KMS-11 (cell line): ENCODE measurements around the gene TP53TG3D.
"Not testable (repeated sequence)": the region's sequence is repeated elsewhere in the genome, so short reads cannot be mapped to it uniquely, and the experiment has no call there.

Source experiments
- H2AFZ ChIP-seq: fragments of 200-600 bp; sonication (generic); 2 replicates; pipeline ENCODE4 v1.6.1; 2016; ENCODE audit warnings: antibody characterized with exemption, mixed run types, low read depth
- H3K27ac ChIP-seq: fragments of 200-600 bp; sonication (generic); 2 replicates; pipeline ENCODE4 v1.6.1; 2016; ENCODE audit warnings: mild to moderate bottlenecking, mixed run types
- H3K27me3 ChIP-seq: fragments of 200-600 bp; sonication (generic); 2 replicates; pipeline ENCODE4 v1.6.1; 2017; ENCODE audit warnings: mild to moderate bottlenecking, low read depth, mixed run types, moderate library complexity; ENCODE audit not compliant: insufficient read depth
- H3K36me3 ChIP-seq: fragments of 200-600 bp; sonication (generic); 2 replicates; pipeline ENCODE4 v1.6.1; 2017; ENCODE audit warnings: mild to moderate bottlenecking, mixed run types; ENCODE audit not compliant: insufficient read depth
- H3K4me1 ChIP-seq: fragments of 200-600 bp; sonication (generic); 2 replicates; pipeline ENCODE4 v1.6.1; 2016; ENCODE audit warnings: mild to moderate bottlenecking, low read depth, mixed run types; ENCODE audit not compliant: poor library complexity, severe bottlenecking
- H3K4me2 ChIP-seq: fragments of 200-600 bp; sonication (generic); 2 replicates; pipeline ENCODE4 v1.7.0; 2016; ENCODE audit warnings: mild to moderate bottlenecking, mixed run types
- H3K4me3 ChIP-seq: fragments of 200-600 bp; sonication (generic); IDR thresholded peaks from 2 replicates; pipeline ENCODE4 v1.6.1; 2017; ENCODE audit warnings: low read depth, low read length, mixed read lengths; ENCODE audit not compliant: insufficient read depth
- H3K79me2 ChIP-seq: fragments of 200-600 bp; sonication (generic); 2 replicates; pipeline ENCODE4 v1.6.1; 2016; ENCODE audit warnings: low read depth, mixed run types; ENCODE audit not compliant: insufficient read depth
- H3K9ac ChIP-seq: fragments of 200-600 bp; sonication (generic); 2 replicates; pipeline ENCODE4 v1.6.1; 2016; ENCODE audit warnings: mild to moderate bottlenecking, mixed run types
- H4K20me1 ChIP-seq: fragments of 200-600 bp; sonication (generic); 2 replicates; pipeline ENCODE4 v1.6.1; 2016; ENCODE audit warnings: mild to moderate bottlenecking, mixed run types; ENCODE audit not compliant: insufficient read depth

TP53TG3D gene, protein sequence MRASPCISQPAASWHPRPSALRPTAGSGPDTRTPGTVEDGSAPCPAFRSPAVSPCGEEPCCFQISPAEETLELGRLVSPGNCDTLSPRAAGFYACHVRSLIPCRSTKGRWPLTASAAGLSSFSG

DNA sequence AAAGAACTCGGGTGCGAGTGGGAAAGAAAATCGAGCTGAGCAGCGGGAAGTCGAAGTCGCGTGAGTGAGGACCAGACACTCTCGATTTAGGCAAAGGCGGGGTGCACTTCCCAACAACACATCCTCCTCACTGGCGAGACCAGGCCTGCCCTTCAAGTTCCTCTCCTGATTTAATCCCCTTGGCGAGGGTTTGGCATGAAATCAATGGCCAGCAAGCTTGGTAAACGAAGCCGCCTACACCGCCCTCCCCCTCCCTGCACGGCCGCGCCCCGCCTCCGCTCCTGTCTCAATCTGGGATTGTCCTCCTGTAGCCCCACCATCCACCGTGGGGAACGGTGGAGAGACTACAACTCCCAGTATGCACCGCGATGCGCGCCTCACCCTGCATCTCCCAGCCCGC lies at the start of gene TP53TG3D:
Gene TP53TG3D (plus strand): TSS at position 301 of the 400 bp plus-strand sequence. CDS start 68 bp downstream, at position 369.
- not testable (repeated sequence) for H3K4me3 ChIP-seq, H3K27me3 ChIP-seq, H3K36me3 ChIP-seq, H4K20me1 ChIP-seq, H2AFZ ChIP-seq, H3K79me2 ChIP-seq, H3K9ac ChIP-seq, H3K27ac ChIP-seq, H3K4me2 ChIP-seq, H3K4me1 ChIP-seq

- not testable (repeated sequence) for H2AFZ ChIP-seq, H3K4me1 ChIP-seq, H3K27me3 ChIP-seq, H3K9ac ChIP-seq, H3K27ac ChIP-seq, H4K20me1 ChIP-seq, H3K79me2 ChIP-seq, H3K4me3 ChIP-seq, H3K4me2 ChIP-seq, H3K36me3 ChIP-seq
Measured at GRCh38 chr16:32253507-32253906, 421 bp downstream of the TP53TG3D start.

- H3K4me2 ChIP-seq, H3K79me2 ChIP-seq, H3K9ac ChIP-seq, H3K4me3 ChIP-seq, H3K36me3 ChIP-seq, H2AFZ ChIP-seq, H3K27me3 ChIP-seq, H4K20me1 ChIP-seq, H3K4me1 ChIP-seq, H3K27ac ChIP-seq: not testable (repeated sequence)
Measured at GRCh38 chr16:32261526-32261925, 8.4 kb downstream of the TP53TG3D start.

DNA sequence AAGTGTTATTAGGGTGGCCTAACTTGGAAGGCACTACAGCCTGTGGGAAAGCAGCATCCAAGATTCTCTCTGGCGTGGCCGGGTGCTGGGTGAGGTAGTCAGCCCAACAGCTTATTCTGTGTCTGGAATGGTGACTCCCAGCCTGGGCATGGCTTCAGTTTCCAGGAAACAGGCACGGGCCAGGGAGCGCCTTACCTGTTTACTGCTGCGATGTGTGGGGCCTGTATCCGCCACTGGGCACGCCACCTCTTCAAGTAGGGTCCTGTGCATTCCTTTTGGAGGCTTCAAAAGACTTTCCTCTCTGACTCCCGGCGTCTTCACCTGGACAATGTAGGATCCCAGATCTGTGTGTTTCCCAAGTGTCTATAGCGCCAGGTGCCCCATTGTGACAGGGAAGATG lies 10.5 kb downstream of the TP53TG3D start:
- not testable (repeated sequence) for H4K20me1 ChIP-seq, H3K27ac ChIP-seq, H3K27me3 ChIP-seq, H3K4me3 ChIP-seq, H3K9ac ChIP-seq, H3K4me2 ChIP-seq, H3K36me3 ChIP-seq, H3K79me2 ChIP-seq, H2AFZ ChIP-seq, H3K4me1 ChIP-seq

DNA sequence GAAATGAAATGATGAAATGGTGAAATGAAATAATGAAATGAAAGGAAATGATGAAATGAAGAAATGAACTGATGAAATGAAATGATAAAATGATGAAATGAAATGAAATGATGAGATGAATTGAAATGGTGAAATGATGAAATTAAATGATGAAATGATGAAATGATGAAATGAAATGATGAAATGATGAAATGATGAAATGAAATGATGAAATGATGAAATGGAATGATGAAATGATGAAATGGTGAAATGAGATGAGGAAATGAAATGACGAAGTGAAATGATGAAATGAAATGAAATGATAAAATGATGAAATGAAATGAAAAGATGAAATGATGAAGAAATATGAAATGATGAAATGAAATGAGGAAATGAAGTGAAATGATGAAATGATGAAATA lies 28.8 kb downstream of the TP53TG3D start:
- H2AFZ ChIP-seq, result not testable (repeated sequence)

GRCh38 chr16:32283024-32283423 lies 29.9 kb downstream of the TP53TG3D start:
- not testable (repeated sequence) for H3K36me3 ChIP-seq, H3K79me2 ChIP-seq, H3K27me3 ChIP-seq, H3K4me3 ChIP-seq, H4K20me1 ChIP-seq, H3K9ac ChIP-seq, H3K27ac ChIP-seq, H3K4me2 ChIP-seq, H2AFZ ChIP-seq, H3K4me1 ChIP-seq

More for the DNA sequence above, 28.8 kb downstream of the TP53TG3D start:
- not testable (repeated sequence) for H3K9ac ChIP-seq, H3K27me3 ChIP-seq, H3K36me3 ChIP-seq, H3K4me3 ChIP-seq, H4K20me1 ChIP-seq, H3K79me2 ChIP-seq, H3K4me2 ChIP-seq, H3K27ac ChIP-seq, H3K4me1 ChIP-seq

DNA sequence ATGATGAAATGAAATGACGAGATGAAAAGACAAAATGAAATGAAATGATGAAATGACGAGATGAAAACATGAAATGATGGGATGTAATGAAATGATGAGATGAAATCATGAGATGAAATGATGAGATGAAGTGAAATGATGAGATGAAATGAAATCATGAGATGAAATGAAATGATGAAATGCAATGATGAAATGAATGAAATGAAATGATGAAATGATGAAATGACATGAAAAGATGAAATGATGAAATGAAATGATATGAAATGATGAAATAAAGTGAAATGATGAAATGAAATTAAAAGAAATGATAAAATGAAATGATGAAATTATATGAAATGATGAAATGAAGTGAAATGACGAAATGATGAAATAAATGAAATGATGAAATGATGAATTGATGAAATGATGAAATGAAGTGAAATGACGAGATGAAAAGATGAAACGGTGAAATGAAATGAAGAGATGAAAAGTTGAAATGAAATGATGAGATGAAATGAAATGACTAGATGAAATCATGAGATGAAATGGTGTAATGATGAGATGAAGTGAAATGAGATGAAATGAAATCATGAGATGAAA lies 30.9 kb downstream of the TP53TG3D start:
- not testable (repeated sequence) for H4K20me1 ChIP-seq, H3K9ac ChIP-seq, H3K4me1 ChIP-seq, H3K36me3 ChIP-seq, H2AFZ ChIP-seq, H3K79me2 ChIP-seq, H3K4me3 ChIP-seq, H3K27ac ChIP-seq, H3K27me3 ChIP-seq, H3K4me2 ChIP-seq

- H3K79me2 ChIP-seq, H3K9ac ChIP-seq, H2AFZ ChIP-seq, H3K27me3 ChIP-seq, H3K4me3 ChIP-seq, H4K20me1 ChIP-seq, H3K4me2 ChIP-seq, H3K4me1 ChIP-seq, H3K36me3 ChIP-seq, H3K27ac ChIP-seq: not testable (repeated sequence)
Measured at GRCh38 chr16:32284800-32285796, 32.0 kb downstream of the TP53TG3D start.

DNA sequence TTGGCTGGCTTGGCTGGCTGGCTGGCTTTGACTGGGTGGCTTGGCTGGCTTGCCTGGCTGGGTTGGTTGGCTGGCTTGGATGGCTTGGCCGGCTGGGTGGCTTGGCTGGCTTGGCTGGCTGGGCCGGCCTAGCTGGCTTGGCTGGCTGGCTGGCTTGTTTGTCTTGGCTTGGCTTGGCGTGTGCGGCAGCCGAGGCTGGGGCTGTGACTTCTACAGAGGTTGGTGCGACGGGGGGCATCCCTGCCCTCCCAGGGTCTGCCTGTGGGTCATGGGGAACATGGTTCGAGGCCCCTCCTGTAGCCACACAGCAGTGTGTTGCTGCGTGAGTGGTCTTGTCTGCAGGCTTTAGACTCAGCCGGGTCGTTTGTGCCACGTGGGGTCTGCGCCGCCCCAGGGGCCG lies 33.1 kb downstream of the TP53TG3D start:
- not testable (repeated sequence) for H3K27ac ChIP-seq, H3K4me3 ChIP-seq, H4K20me1 ChIP-seq, H3K4me2 ChIP-seq, H3K36me3 ChIP-seq, H3K9ac ChIP-seq, H3K27me3 ChIP-seq, H2AFZ ChIP-seq, H3K4me1 ChIP-seq, H3K79me2 ChIP-seq

DNA sequence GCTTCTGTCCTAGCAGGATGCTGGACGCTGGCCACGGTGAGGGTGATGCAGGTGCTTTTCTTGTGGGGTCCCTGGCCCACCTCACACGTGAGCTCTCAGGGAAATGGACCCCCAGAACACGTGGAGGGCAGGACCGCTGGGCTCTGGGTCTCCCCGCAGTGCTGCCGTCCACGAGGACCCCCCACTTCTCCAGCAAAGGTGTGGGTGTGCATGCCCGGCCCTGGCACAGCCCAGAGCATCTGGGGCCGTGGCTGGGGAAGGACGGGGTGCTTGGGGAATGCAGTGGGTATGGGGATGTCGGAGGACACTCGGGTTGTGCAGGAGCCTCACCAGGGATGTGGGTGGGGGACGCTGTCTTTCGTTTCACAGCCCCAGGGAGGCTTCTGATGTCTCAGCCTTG lies 34.7 kb downstream of the TP53TG3D start:
- not testable (repeated sequence) for H3K36me3 ChIP-seq, H3K4me3 ChIP-seq, H3K4me2 ChIP-seq, H3K27me3 ChIP-seq, H2AFZ ChIP-seq, H3K27ac ChIP-seq, H4K20me1 ChIP-seq, H3K79me2 ChIP-seq, H3K9ac ChIP-seq, H3K4me1 ChIP-seq
